ENCODE data around the gene NUP188. TPM values are rescaled to one million over a fixed set of nuclear protein-coding genes. Genes with fewer than 3 reads are reported as not detected.
A peak's percentile ranks its signal among the peaks of the same experiment; 100 is the strongest.

NUP188 gene
- total RNA-seq, 1 experiment from 2014 or later = 47.3 TPM

- intact Hi-C loops (cut with micrococcal nuclease) = loop anchor here (5.0 kb wide), 1 partner anchor 156 kb away; no protein-coding TSS in a partner anchor
- TF ChIP-seq CTCF (IDR thresholded peaks at IDR 0.05; ENCODE audit: unreplicated experiment) = no peak
- no peaks in the 10 kb centered on the region for H3K9me3 Mint-ChIP-seq (ENCODE audit: unreplicated experiment)
- BruUV-seq (replicated peaks) = TSS peak; percentile 26
- POLR2A ChIA-PET = no interaction called here
- H3K4me3 Mint-ChIP-seq (ENCODE audit: unreplicated experiment) = no peak overlapping the region
- peaks cover 55% of the 10 kb centered on the region for H3K36me3 Mint-ChIP-seq (ENCODE audit: insufficient read depth, unreplicated experiment)
- no peak overlapping the region for H3K27ac Mint-ChIP-seq (ENCODE audit: low read depth, unreplicated experiment)
- DNase-seq (ENCODE audit: unreplicated experiment) = no peak
- H3K4me1 Mint-ChIP-seq (ENCODE audit: insufficient read depth, unreplicated experiment) = no peaks in the 10 kb centered on the region
- no peaks in the 10 kb centered on the region for H3K27me3 Mint-ChIP-seq (ENCODE audit: insufficient read depth, unreplicated experiment)
- CTCF ChIA-PET = interaction anchor here (0.8 to 3.8 kb wide), 5 partner anchors 8 to 15 kb away, joined by 3 to 22 read pairs (median 9); no protein-coding TSS in a partner anchor
Measured at GRCh38 chr9:129007766-129008468, 60.4 kb downstream of the NUP188 start.

- H3K27ac Mint-ChIP-seq (ENCODE audit: low read depth, unreplicated experiment) = no peak overlapping the region
- TF ChIP-seq CTCF (IDR thresholded peaks at IDR 0.05; ENCODE audit: unreplicated experiment) = no peak
- ChIA-PET POLR2A (no interaction called here), CTCF (interaction anchor here (0.5 to 3.8 kb wide), 5 partner anchors 11 to 600 kb away, joined by 3 to 22 read pairs (median 6); no protein-coding TSS in a partner anchor)
- no TSS peak for BruUV-seq (replicated peaks)
- no peaks in the 10 kb centered on the region for H3K27me3 Mint-ChIP-seq (ENCODE audit: insufficient read depth, unreplicated experiment)
- H3K9me3 Mint-ChIP-seq (ENCODE audit: unreplicated experiment) = no peaks in the 10 kb centered on the region
- no peak for DNase-seq (ENCODE audit: unreplicated experiment)
- no peaks in the 10 kb centered on the region for H3K4me1 Mint-ChIP-seq (ENCODE audit: insufficient read depth, unreplicated experiment)
- H3K4me3 Mint-ChIP-seq (ENCODE audit: unreplicated experiment) = no peak overlapping the region
- H3K36me3 Mint-ChIP-seq (ENCODE audit: insufficient read depth, unreplicated experiment) = peaks cover 50% of the 10 kb centered on the region
- intact Hi-C loops (cut with micrococcal nuclease) = loop anchor here (5.0 kb wide), 1 partner anchor 156 kb away; no protein-coding TSS in a partner anchor
Measured at GRCh38 chr9:129008469-129008965, 61.0 kb downstream of the NUP188 start.

GRCh38 chr9:129008986-129009583 lies 61.6 kb downstream of the NUP188 start:
- Mint-ChIP-seq H3K4me1 (ENCODE audit: insufficient read depth, unreplicated experiment) (no peaks in the 10 kb centered on the region), H3K36me3 (ENCODE audit: insufficient read depth, unreplicated experiment) (peaks cover 47% of the 10 kb centered on the region), H3K4me3 (ENCODE audit: unreplicated experiment) (no peak overlapping the region), H3K27ac (ENCODE audit: low read depth, unreplicated experiment) (no peak overlapping the region), H3K27me3 (ENCODE audit: insufficient read depth, unreplicated experiment) (no peaks in the 10 kb centered on the region), H3K9me3 (ENCODE audit: unreplicated experiment) (no peaks in the 10 kb centered on the region)
- TF ChIP-seq CTCF (IDR thresholded peaks at IDR 0.05; ENCODE audit: unreplicated experiment) = no peak
- no TSS peak for BruUV-seq (replicated peaks)
- no peak for DNase-seq (ENCODE audit: unreplicated experiment)
- CTCF ChIA-PET = interaction anchor here (0.5 to 3.8 kb wide), 5 partner anchors 11 to 600 kb away, joined by 3 to 22 read pairs (median 4); no protein-coding TSS in a partner anchor
- POLR2A ChIA-PET = no interaction called here
- intact Hi-C loops (cut with micrococcal nuclease) = loop anchor here (5.0 kb wide), 1 partner anchor 157 kb away; no protein-coding TSS in a partner anchor

- H3K27ac Mint-ChIP-seq (ENCODE audit: low read depth, unreplicated experiment) = no peak overlapping the region
- no TSS peak for BruUV-seq (replicated peaks)
- intact Hi-C loops (cut with micrococcal nuclease) = loop anchor here (5.0 kb wide), 1 partner anchor 157 kb away; no protein-coding TSS in a partner anchor
- H3K9me3 Mint-ChIP-seq (ENCODE audit: unreplicated experiment) = no peaks in the 10 kb centered on the region
- H3K4me1 Mint-ChIP-seq (ENCODE audit: insufficient read depth, unreplicated experiment) = no peaks in the 10 kb centered on the region
- TF ChIP-seq CTCF (IDR thresholded peaks at IDR 0.05; ENCODE audit: unreplicated experiment) = no peak
- peaks cover 45% of the 10 kb centered on the region for H3K36me3 Mint-ChIP-seq (ENCODE audit: insufficient read depth, unreplicated experiment)
- no peak for DNase-seq (ENCODE audit: unreplicated experiment)
- H3K27me3 Mint-ChIP-seq (ENCODE audit: insufficient read depth, unreplicated experiment) = no peaks in the 10 kb centered on the region
- H3K4me3 Mint-ChIP-seq (ENCODE audit: unreplicated experiment) = no peak overlapping the region
- CTCF ChIA-PET = interaction anchor here (0.5 to 0.7 kb wide), 3 partner anchors 10 to 105 kb away, joined by 3 to 4 read pairs (median 4); no protein-coding TSS in a partner anchor
- POLR2A ChIA-PET = no interaction called here
Measured at GRCh38 chr9:129009584-129010141, 62.2 kb downstream of the NUP188 start.

Data from MCF 10A (cell line).